Calu3 (cell line): Measurements from ENCODE around the gene MEPE. TPM values are rescaled to one million over a fixed set of nuclear protein-coding genes. Genes with fewer than 3 reads are reported as not detected.

Experiments
- BruUV-seq: library from RNA; stranded (reverse); fragments of 400-500 nt; replicated peaks from 2 replicates; lab custom pipeline; 2021; lab: Mats Ljungman, UMichigan
- CTCF ChIA-PET: fragments of 300-600 bp; sonication (Branson Sonifier 250); formaldehyde crosslinking; loops from one replicate; lab custom pipeline; 2022; ENCODE audit warnings: antibody characterized with exemption; lab: Charles Lee
- DNase-seq: peaks from one replicate; pipeline ENCODE4 v3.0.0; 2022
- H3K27ac Mint-ChIP-seq: one replicate; pipeline ENCODE4 v1.8.0; 2022; ENCODE audit warnings: mixed read lengths; ENCODE audit not compliant: unreplicated experiment
- H3K27me3 Mint-ChIP-seq: one replicate; pipeline ENCODE4 v1.8.0; 2022; ENCODE audit warnings: mixed read lengths; ENCODE audit not compliant: unreplicated experiment
- H3K36me3 Mint-ChIP-seq: one replicate; pipeline ENCODE4 v1.8.0; 2022; ENCODE audit warnings: mild to moderate bottlenecking, moderate library complexity, mixed read lengths; ENCODE audit not compliant: insufficient read depth, unreplicated experiment
- H3K4me1 Mint-ChIP-seq: one replicate; pipeline ENCODE4 v1.8.0; 2022; ENCODE audit warnings: mild to moderate bottlenecking, low read depth, mixed read lengths; ENCODE audit not compliant: unreplicated experiment
- H3K4me3 Mint-ChIP-seq: one replicate; pipeline ENCODE4 v1.8.0; 2022; ENCODE audit warnings: mild to moderate bottlenecking, low read depth, moderate library complexity, mixed read lengths; ENCODE audit not compliant: unreplicated experiment
- H3K9me3 Mint-ChIP-seq: one replicate; pipeline ENCODE4 v1.8.0; 2022; ENCODE audit warnings: low read depth, mixed read lengths; ENCODE audit not compliant: unreplicated experiment
- CTCF ChIP-seq: fragments of 200-600 bp; IDR thresholded peaks from one replicate; pipeline ENCODE4 v1.8.0; 2022; ENCODE audit warnings: antibody characterized with exemption; ENCODE audit not compliant: unreplicated experiment
- intact Hi-C: fragments of 100-400 bp; cut with micrococcal nuclease; formaldehyde crosslinking; loops from one replicate; pipeline ENCODE4 v1.10.0; 2022; ENCODE audit not compliant: unreplicated experiment
- total RNA-seq: library from RNA; stranded (reverse); gene quantifications from 2 replicates; pipeline ENCODE4 v1.2.3, GENCODE V29; 2022

The MEPE gene
- total RNA-seq, 1 experiment from 2014 or later = not detected

GRCh38 chr4:87853108-87853507, 20.3 kb downstream of the MEPE start:
- intact Hi-C loops = loop anchor here (1.0 to 5.0 kb wide), 4 partner anchors 85 to 359 kb away; no protein-coding TSS in a partner anchor
- no TSS peak for BruUV-seq
- DNase-seq = no peak
- CTCF ChIA-PET = interaction anchor here (0.7 to 2.7 kb wide), 11 partner anchors 30 to 245 kb away, joined by 3 to 26 read pairs (median 5); partner anchors contain the start of gene SPP1
- no peaks in the 10 kb centered on the region for H3K27me3 Mint-ChIP-seq
- H3K4me3 Mint-ChIP-seq = peak overlapping the region; percentile 4
- H3K4me1 Mint-ChIP-seq = peaks cover 58% of the 10 kb centered on the region
- TF ChIP-seq CTCF = peak; percentile 21
- no peaks in the 10 kb centered on the region for H3K9me3 Mint-ChIP-seq
- no peaks in the 10 kb centered on the region for H3K36me3 Mint-ChIP-seq
- peak overlapping the region; percentile 66 for H3K27ac Mint-ChIP-seq

DNA sequence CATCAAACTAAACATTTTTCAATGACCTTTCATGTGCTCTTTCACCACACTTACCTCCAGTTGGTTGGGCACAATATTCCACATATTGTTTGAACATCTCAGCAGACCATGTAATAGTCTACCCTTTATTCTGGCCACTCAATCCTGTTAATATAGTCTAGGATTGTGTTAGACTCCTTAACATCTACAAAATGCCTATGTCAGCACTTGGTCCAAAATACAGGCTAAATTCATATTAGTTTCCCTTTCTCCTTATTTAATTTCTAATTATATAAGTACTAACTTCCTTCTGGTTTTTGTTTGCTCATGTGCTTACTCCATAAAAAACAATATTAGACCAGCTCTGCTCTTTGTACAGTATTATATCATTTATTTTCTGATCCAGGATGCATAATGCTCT, 21.1 kb downstream of the MEPE start:
- Mint-ChIP-seq H3K27me3 (no peaks in the 10 kb centered on the region), H3K4me1 (peaks cover 63% of the 10 kb centered on the region), H3K27ac (peak overlapping the region; percentile 66), H3K36me3 (no peaks in the 10 kb centered on the region), H3K4me3 (peak overlapping the region; percentile 4), H3K9me3 (peaks cover 3% of the 10 kb centered on the region)
- no peak for DNase-seq
- CTCF ChIA-PET = interaction anchor here (1.6 to 2.7 kb wide), 2 partner anchors 120 to 132 kb away, joined by 9 to 26 read pairs; partner anchors contain the start of gene SPP1
- TF ChIP-seq CTCF = no peak
- intact Hi-C loops = loop anchor here (1.0 to 5.0 kb wide), 4 partner anchors 84 to 358 kb away; no protein-coding TSS in a partner anchor
- no TSS peak for BruUV-seq

DNA sequence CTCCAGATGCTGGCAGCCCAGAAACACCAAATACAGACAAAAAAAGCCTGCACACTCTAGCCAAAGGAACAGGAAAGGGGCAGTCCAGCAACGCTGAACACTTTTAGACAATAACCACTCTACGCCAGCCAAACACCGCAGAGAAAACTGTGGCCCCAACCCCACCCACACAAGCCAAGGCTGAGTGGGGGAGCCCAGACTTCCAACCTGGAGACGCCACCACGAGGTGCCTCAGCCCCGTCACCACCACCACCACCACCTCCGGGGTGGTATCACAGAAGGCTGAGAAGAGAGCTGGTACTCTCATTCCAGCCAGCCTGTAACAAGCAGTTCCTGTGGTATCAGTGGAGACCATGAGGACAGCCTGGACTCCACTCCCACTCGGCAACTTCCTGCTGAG, 22.8 kb downstream of the MEPE start:
- CTCF ChIA-PET = no interaction called here
- H3K4me1 Mint-ChIP-seq = peaks cover 49% of the 10 kb centered on the region
- no peak overlapping the region for H3K4me3 Mint-ChIP-seq
- intact Hi-C loops = loop anchor here (5.0 kb wide), 1 partner anchor 42 kb away; no protein-coding TSS in a partner anchor
- no peaks in the 10 kb centered on the region for H3K36me3 Mint-ChIP-seq
- peak overlapping the region; percentile 77 for H3K27ac Mint-ChIP-seq
- no peaks in the 10 kb centered on the region for H3K27me3 Mint-ChIP-seq
- BruUV-seq = no TSS peak
- H3K9me3 Mint-ChIP-seq = peaks cover 3% of the 10 kb centered on the region
- TF ChIP-seq CTCF = no peak
- no peak for DNase-seq

DNA sequence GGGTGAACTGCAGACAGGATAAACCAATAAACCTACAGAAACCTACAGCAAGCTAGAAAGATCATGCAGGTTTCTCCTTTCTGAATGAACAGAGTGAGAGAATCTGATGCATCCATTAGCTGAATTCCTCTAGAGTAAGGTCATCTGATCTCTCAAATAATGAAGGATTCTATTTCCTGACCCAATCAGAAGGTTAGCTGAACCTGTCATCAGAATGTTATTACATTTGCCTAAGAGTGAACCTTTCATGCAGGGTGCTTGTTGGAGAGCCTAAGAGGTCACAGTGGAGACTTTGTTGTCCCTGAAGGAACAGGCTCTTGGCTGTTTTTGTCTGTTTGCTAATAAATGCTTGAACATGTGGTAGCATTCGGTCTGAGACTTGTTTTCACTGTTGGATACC, 24.0 kb downstream of the MEPE start:
- CTCF ChIA-PET = no interaction called here
- no peak for TF ChIP-seq CTCF
- Mint-ChIP-seq H3K27me3 (no peaks in the 10 kb centered on the region), H3K9me3 (peaks cover 3% of the 10 kb centered on the region), H3K4me3 (no peak overlapping the region), H3K36me3 (no peaks in the 10 kb centered on the region), H3K27ac (no peak overlapping the region), H3K4me1 (peaks cover 49% of the 10 kb centered on the region)
- intact Hi-C loops = loop anchor here (5.0 kb wide), 1 partner anchor 40 kb away; no protein-coding TSS in a partner anchor
- no TSS peak for BruUV-seq
- DNase-seq = no peak
